DND-41 (cell line): ENCODE results near the gene EDN2.

Source experiments
- ATAC-seq: fragments of 200-7000 bp; cut with Tn5 transposase; 3 replicates; pipeline ENCODE4 v1.9.1; 2021; ENCODE audit warnings: low read depth; ENCODE audit not compliant: insufficient read depth
- DNase-seq: peaks from one replicate; pipeline ENCODE4 v3.0.0-alpha.2; 2020
- H2AFZ ChIP-seq: 2 replicates; pipeline ENCODE4 v1.6.0; 2012; ENCODE audit warnings: low read depth, low read length
- H3K27ac ChIP-seq: 2 replicates; pipeline ENCODE4 v1.5.1; 2012; ENCODE audit warnings: low read length, inconsistent platforms
- H3K27me3 ChIP-seq: fragments of 200-600 bp; sonication (generic); 2 replicates; pipeline ENCODE4 v1.6.0; 2012; ENCODE audit warnings: low read length, mild to moderate bottlenecking, inconsistent platforms; ENCODE audit not compliant: insufficient read depth, poor library complexity
- H3K36me3 ChIP-seq: 2 replicates; pipeline ENCODE4 v1.5.1; 2012; ENCODE audit warnings: low read length, inconsistent platforms; ENCODE audit not compliant: insufficient read depth
- H3K4me1 ChIP-seq: 2 replicates; pipeline ENCODE4 v1.5.1; 2012; ENCODE audit warnings: mild to moderate bottlenecking, low read length; ENCODE audit not compliant: insufficient read depth
- H3K4me2 ChIP-seq: 2 replicates; pipeline ENCODE4 v1.6.0; 2012; ENCODE audit warnings: mild to moderate bottlenecking, moderate library complexity, low read length, inconsistent platforms; ENCODE audit not compliant: insufficient read depth
- H3K4me3 ChIP-seq, 2 experiments: fragments of 200-600 bp in 1 of 2; shearing (Covaris generic) in 1 of 2; 2 replicates each; pipeline ENCODE4 v1.5.1; 2012 to 2016; ENCODE audit warnings: inconsistent platforms in 2 of 2, low read length in 2 of 2, mild to moderate bottlenecking in 2 of 2, low read depth in 1 of 2, moderate library complexity in 1 of 2
- H3K79me2 ChIP-seq: 2 replicates; pipeline ENCODE4 v1.6.0; 2012; ENCODE audit warnings: low read length, inconsistent platforms; ENCODE audit not compliant: insufficient read depth
- H3K9ac ChIP-seq: 2 replicates; pipeline ENCODE4 v1.6.0; 2012; ENCODE audit warnings: low read depth, mild to moderate bottlenecking, inconsistent platforms, low read length, moderate library complexity
- H3K9me3 ChIP-seq: 2 replicates; pipeline ENCODE4 v1.5.1; 2012; ENCODE audit warnings: low read length, moderate library complexity, mild to moderate bottlenecking, inconsistent platforms; ENCODE audit not compliant: insufficient read depth, severe bottlenecking
- H4K20me1 ChIP-seq: 2 replicates; pipeline ENCODE4 v1.6.0; 2012; ENCODE audit warnings: low read length; ENCODE audit not compliant: insufficient read depth
- EZH2 ChIP-seq: IDR thresholded peaks from 3 replicates; pipeline ENCODE4 v1.6.1; 2012; ENCODE audit warnings: borderline replicate concordance, low read depth, mild to moderate bottlenecking, moderate library complexity, low read length, inconsistent platforms; ENCODE audit not compliant: severe bottlenecking
- TF ChIP-seq, protein P1 (sequence below): IDR thresholded peaks from 2 replicates; pipeline ENCODE4 v1.5.1; 2012; ENCODE audit warnings: borderline replicate concordance, low read length, moderate library complexity, mild to moderate bottlenecking; ENCODE audit not compliant: poor library complexity, severe bottlenecking; ENCODE audit errors: extremely low read depth

EDN2 gene

DNA sequence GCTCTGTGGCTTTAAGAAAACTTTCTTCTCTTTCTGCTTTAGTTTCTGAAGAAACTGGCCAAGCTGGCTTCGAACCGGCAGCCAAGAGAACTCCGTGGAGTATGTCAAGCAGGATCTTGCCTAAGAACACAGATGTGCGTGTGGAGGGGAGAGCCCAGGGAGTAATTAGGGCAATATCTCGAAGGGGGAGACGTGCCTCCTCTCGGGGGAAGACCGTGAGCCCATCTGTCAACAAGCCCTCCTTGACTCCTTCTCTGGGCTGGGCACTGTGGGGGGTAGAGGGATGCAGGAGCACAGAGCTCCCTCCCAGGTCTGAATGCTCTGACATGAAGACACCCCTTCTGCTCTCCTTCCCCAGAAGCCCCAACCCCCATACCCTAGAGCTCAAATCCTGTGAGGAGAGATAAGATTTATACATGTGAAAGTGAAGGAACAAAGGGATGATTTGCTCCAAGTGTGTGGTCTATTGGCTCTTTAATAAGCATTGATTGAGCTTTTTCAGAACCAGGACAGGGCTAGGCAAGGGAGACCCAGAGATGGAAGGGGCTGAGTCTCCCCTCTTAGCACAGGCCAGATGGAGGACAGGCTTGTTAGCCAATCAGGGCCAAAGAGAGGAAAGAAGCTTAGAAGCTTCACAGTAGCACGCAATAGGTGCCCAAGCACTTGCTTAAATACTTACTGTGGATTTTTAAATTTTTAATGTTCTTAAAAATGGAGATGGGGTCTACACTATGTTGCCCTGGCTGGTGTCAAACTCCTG lies 37.5 kb downstream of the EDN2 start:
- no peaks in the 10 kb centered on the region for H3K36me3 ChIP-seq
- no peak overlapping the region for H3K4me2 ChIP-seq
- peaks cover 3% of the 10 kb centered on the region for H3K27me3 ChIP-seq
- H3K9ac ChIP-seq: no peak overlapping the region
- TF ChIP-seq EZH2: no peak
- TF ChIP-seq, protein P1, sequence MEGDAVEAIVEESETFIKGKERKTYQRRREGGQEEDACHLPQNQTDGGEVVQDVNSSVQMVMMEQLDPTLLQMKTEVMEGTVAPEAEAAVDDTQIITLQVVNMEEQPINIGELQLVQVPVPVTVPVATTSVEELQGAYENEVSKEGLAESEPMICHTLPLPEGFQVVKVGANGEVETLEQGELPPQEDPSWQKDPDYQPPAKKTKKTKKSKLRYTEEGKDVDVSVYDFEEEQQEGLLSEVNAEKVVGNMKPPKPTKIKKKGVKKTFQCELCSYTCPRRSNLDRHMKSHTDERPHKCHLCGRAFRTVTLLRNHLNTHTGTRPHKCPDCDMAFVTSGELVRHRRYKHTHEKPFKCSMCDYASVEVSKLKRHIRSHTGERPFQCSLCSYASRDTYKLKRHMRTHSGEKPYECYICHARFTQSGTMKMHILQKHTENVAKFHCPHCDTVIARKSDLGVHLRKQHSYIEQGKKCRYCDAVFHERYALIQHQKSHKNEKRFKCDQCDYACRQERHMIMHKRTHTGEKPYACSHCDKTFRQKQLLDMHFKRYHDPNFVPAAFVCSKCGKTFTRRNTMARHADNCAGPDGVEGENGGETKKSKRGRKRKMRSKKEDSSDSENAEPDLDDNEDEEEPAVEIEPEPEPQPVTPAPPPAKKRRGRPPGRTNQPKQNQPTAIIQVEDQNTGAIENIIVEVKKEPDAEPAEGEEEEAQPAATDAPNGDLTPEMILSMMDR: no peak
- H2AFZ ChIP-seq: no peak overlapping the region
- H3K9me3 ChIP-seq: no peaks in the 10 kb centered on the region
- no peak overlapping the region for H3K4me3 ChIP-seq
- no peak overlapping the region for H3K27ac ChIP-seq
- DNase-seq: no peak
- H3K4me1 ChIP-seq: no peaks in the 10 kb centered on the region
- ATAC-seq: no peak
- H4K20me1 ChIP-seq: no peaks in the 10 kb centered on the region
- no peaks in the 10 kb centered on the region for H3K79me2 ChIP-seq

DNA sequence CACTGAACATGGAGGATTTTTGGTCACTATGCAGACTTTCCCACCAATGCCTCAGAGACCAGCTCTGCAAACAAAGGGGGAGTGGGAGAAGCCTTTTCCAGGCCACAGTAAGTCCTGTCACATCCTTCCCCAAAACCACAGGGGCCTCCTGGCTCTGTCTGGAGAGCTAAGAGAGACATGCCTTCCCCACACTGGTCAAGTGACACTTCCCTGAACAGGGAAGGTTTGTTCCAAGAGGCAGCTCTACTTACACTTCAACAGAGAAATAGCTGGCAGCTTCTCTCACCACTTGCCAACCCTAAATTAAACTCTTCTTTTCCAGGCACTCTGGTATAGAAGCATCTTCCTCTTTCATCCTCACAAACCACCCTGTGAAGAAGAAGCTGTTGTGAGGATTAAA lies 39.7 kb downstream of the EDN2 start:
- no peak overlapping the region for H3K4me2 ChIP-seq
- H3K4me1 ChIP-seq: no peaks in the 10 kb centered on the region
- no peak overlapping the region for H3K4me3 ChIP-seq
- no peak overlapping the region for H2AFZ ChIP-seq
- no peaks in the 10 kb centered on the region for H3K79me2 ChIP-seq
- no peak for TF ChIP-seq EZH2
- TF ChIP-seq, protein P1: no peak
- no peaks in the 10 kb centered on the region for H3K9me3 ChIP-seq
- no peaks in the 10 kb centered on the region for H4K20me1 ChIP-seq
- peaks cover 3% of the 10 kb centered on the region for H3K27me3 ChIP-seq
- H3K9ac ChIP-seq: no peak overlapping the region
- ATAC-seq (no peak), DNase-seq (no peak)
- no peaks in the 10 kb centered on the region for H3K36me3 ChIP-seq
- no peak overlapping the region for H3K27ac ChIP-seq

DNA sequence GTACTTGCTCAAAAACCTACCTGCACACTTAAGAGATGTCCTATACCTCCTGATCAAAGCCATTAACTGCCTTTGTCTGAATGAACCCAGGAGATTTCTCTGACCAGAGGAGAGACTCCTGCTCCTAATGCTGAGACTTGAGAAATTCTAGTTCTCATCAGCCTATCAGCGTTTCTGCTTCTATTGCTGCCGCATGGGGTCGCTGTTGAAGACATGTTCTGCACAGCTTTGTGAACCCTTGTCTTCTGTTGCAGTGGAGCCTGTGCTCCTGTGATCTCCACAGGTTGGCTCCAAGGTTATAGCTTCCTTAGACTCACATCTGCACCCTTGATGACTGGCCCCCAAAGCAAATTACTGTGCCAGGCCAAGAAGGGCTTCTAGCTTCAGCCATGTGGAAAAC lies 40.2 kb downstream of the EDN2 start:
- DNase-seq: no peak
- H3K79me2 ChIP-seq: no peaks in the 10 kb centered on the region
- no peaks in the 10 kb centered on the region for H3K4me1 ChIP-seq
- peaks cover 3% of the 10 kb centered on the region for H3K27me3 ChIP-seq
- H3K4me3 ChIP-seq: no peak overlapping the region
- H3K4me2 ChIP-seq: no peak overlapping the region
- ATAC-seq: no peak
- no peak overlapping the region for H3K9ac ChIP-seq
- no peaks in the 10 kb centered on the region for H4K20me1 ChIP-seq
- no peak for TF ChIP-seq EZH2
- TF ChIP-seq, protein P1: peak; percentile 33
- no peaks in the 10 kb centered on the region for H3K9me3 ChIP-seq
- no peaks in the 10 kb centered on the region for H3K36me3 ChIP-seq
- H2AFZ ChIP-seq: no peak overlapping the region
- H3K27ac ChIP-seq: no peak overlapping the region
